ENCODE data around the gene TBC1D9B.

The TBC1D9B gene

GRCh38 chr5:179908528-179908927 lies 831 bp upstream of the TBC1D9B start:
- no peak for DNase-seq (ENCODE audit: low read depth in 2 of 3, low spot score in 1 of 3)

GRCh38 chr5:179906795-179907555 lies 722 bp downstream of the TBC1D9B start:
- peak in 2 of 3 donors; percentile 10 to 20 for DNase-seq (ENCODE audit: low read depth in 2 of 3, low spot score in 1 of 3)

- no peak for DNase-seq (ENCODE audit: low read depth in 2 of 3, low spot score in 1 of 3)
These were observed 1.4 kb downstream of the TBC1D9B start for GRCh38 chr5:179906294-179906794.

GRCh38 chr5:179905161-179905560 lies 2.5 kb downstream of the TBC1D9B start:
- DNase-seq (ENCODE audit: low read depth in 2 of 3, low spot score in 1 of 3), result no peak

GRCh38 chr5:179904463-179905160 lies 3.1 kb downstream of the TBC1D9B start:
- DNase-seq (ENCODE audit: low read depth in 2 of 3, low spot score in 1 of 3), result no peak

GRCh38 chr5:179902763-179903158 lies 4.9 kb downstream of the TBC1D9B start:
- DNase-seq (ENCODE audit: low read depth in 2 of 3, low spot score in 1 of 3), result no peak

- no peak for DNase-seq (ENCODE audit: low read depth in 2 of 3, low spot score in 1 of 3)
These were observed 5.6 kb downstream of the TBC1D9B start for GRCh38 chr5:179901915-179902762.

GRCh38 chr5:179901462-179901861 lies 6.2 kb downstream of the TBC1D9B start:
- no peak for DNase-seq (ENCODE audit: low read depth in 2 of 3, low spot score in 1 of 3)

- DNase-seq (ENCODE audit: low read depth in 2 of 3, low spot score in 1 of 3), result no peak
These were observed 7.0 kb downstream of the TBC1D9B start for GRCh38 chr5:179900711-179901110.

GRCh38 chr5:179900206-179900605 lies 7.5 kb downstream of the TBC1D9B start:
- DNase-seq (ENCODE audit: low read depth in 2 of 3, low spot score in 1 of 3), result no peak

- no peak for DNase-seq (ENCODE audit: low read depth in 2 of 3, low spot score in 1 of 3)
These were observed 11.8 kb downstream of the TBC1D9B start for GRCh38 chr5:179895861-179896260.

GRCh38 chr5:179893958-179894895 lies 13.5 kb downstream of the TBC1D9B start:
- DNase-seq (ENCODE audit: low read depth in 2 of 3, low spot score in 1 of 3), result no peak

GRCh38 chr5:179893076-179893957 lies 14.4 kb downstream of the TBC1D9B start:
- no peak for DNase-seq (ENCODE audit: low read depth in 2 of 3, low spot score in 1 of 3)

GRCh38 chr5:179892255-179892654 lies 15.4 kb downstream of the TBC1D9B start:
- no peak for DNase-seq (ENCODE audit: low read depth in 2 of 3, low spot score in 1 of 3)

GRCh38 chr5:179890751-179891682 lies 16.7 kb downstream of the TBC1D9B start:
- DNase-seq (ENCODE audit: low read depth in 2 of 3, low spot score in 1 of 3), result no peak

GRCh38 chr5:179889885-179890284 lies 17.8 kb downstream of the TBC1D9B start:
- DNase-seq (ENCODE audit: low read depth in 2 of 3, low spot score in 1 of 3), result no peak

- no peak for DNase-seq (ENCODE audit: low read depth in 2 of 3, low spot score in 1 of 3)
These were observed 19.9 kb downstream of the TBC1D9B start for GRCh38 chr5:179887802-179888201.

GRCh38 chr5:179887095-179887494 lies 20.6 kb downstream of the TBC1D9B start:
- no peak for DNase-seq (ENCODE audit: low read depth in 2 of 3, low spot score in 1 of 3)
